ENCODE results near the gene AGPAT3. TPM values are rescaled to one million over a fixed set of nuclear protein-coding genes. Genes with fewer than 3 reads are reported as not detected.

The AGPAT3 gene
- total and polyA plus RNA-seq, 10 of the 15 experiments (the other 5 are each of a cell fraction or from before 2014, with no cell fraction given), result 1.2 to 110 (median 30.8) TPM

DNA sequence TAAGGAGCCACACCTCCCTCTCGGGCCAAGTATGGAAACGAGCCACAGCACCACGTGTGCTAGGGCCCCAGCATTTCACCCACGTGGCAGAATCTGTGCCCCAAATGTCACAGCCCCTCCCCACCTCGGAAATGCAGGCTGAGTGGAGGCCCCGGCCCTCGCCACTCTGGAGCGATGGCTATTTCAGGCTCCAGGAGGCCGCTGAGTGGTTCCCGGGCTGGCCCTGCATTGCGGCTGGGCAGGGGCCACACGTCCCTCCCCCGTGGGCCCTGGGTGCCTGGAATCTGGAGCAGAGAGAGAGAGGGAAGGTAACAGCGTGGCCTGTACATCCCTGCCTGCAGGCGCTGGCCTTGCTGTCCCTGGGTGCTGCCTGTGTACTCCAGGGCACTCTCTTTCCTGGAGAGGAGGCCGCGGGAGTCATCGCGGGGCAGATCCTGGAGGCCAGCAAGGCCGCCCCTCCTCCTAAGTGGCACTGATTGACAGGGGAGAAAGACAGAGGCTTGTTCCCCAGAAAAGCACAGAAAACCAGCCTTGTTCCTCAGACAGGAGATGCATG is 79.1 kb downstream of the AGPAT3 start:
- H3K4me3 ChIP-seq, result no peak overlapping the region
- ChIA-PET SMC1A (ENCODE audit: uncharacterized antibody, unreplicated experiment) (no interaction called here), CTCF (no interaction called here), RAD21 (ENCODE audit: unreplicated experiment) (no interaction called here), POLR2A (no interaction called here)
- peaks cover 7 to 20% of the 10 kb centered on the region in 2 experiments; a peak in 3 of 4 replicates for H3K36me3 ChIP-seq (ENCODE audit: control insufficient read depth in 2 of 2, insufficient read depth in 2 of 2, low read length in 1 of 2)
- H4K20me1 ChIP-seq (ENCODE audit: control insufficient read depth, insufficient read depth), result no peaks in the 10 kb centered on the region; the same call in 1 of the 2 replicates
- H3K9ac ChIP-seq (ENCODE audit: control insufficient read depth, insufficient read depth, low read length), result no peak overlapping the region
- H3K27ac ChIP-seq (ENCODE audit: control insufficient read depth, insufficient read depth), result no peak overlapping the region
- H3K27me3 ChIP-seq (replicated peaks in 1 of 2; ENCODE audit: control insufficient read depth in 2 of 2, insufficient read depth in 2 of 2, low read length in 1 of 2), result no peaks in the 10 kb centered on the region
- FAIRE-seq (no peak), ATAC-seq (no peak), DNase-seq (ENCODE audit: low read depth, low spot score) (no peak)
- in situ Hi-C loops (cut with MboI), result no loop called here
- TF ChIP-seq CBFB (IDR thresholded peaks at IDR 0.05; ENCODE audit: low read depth) (no peak), MYC (IDR thresholded peaks at IDR 0.05; ENCODE audit: insufficient read depth, insufficient read length, insufficient replicate concordance, low read length, severe bottlenecking) (no peak), EED (IDR thresholded peaks at IDR 0.05; ENCODE audit: low read depth) (no peak), TAF1 (IDR thresholded peaks at IDR 0.05; ENCODE audit: borderline replicate concordance, low read depth, low read length) (no peak), HDAC6 (IDR thresholded peaks at IDR 0.05; ENCODE audit: unreplicated experiment) (no peak), CREB1 (IDR thresholded peaks at IDR 0.05; ENCODE audit: low read depth) (no peak), BMI1 (IDR thresholded peaks at IDR 0.05; ENCODE audit: borderline replicate concordance) (no peak), BRCA1 (IDR thresholded peaks at IDR 0.05; ENCODE audit: low read depth, low read length) (no peak), ZSCAN29 (IDR thresholded peaks at IDR 0.05) (no peak), ZNF207 (IDR thresholded peaks at IDR 0.05; ENCODE audit: borderline replicate concordance) (no peak), BHLHE40 (IDR thresholded peaks at IDR 0.05; ENCODE audit: borderline replicate concordance in 1 of 2, low read depth in 2 of 2, low read length in 1 of 2) (no peak)
- TF ChIP-seq, protein P1, sequence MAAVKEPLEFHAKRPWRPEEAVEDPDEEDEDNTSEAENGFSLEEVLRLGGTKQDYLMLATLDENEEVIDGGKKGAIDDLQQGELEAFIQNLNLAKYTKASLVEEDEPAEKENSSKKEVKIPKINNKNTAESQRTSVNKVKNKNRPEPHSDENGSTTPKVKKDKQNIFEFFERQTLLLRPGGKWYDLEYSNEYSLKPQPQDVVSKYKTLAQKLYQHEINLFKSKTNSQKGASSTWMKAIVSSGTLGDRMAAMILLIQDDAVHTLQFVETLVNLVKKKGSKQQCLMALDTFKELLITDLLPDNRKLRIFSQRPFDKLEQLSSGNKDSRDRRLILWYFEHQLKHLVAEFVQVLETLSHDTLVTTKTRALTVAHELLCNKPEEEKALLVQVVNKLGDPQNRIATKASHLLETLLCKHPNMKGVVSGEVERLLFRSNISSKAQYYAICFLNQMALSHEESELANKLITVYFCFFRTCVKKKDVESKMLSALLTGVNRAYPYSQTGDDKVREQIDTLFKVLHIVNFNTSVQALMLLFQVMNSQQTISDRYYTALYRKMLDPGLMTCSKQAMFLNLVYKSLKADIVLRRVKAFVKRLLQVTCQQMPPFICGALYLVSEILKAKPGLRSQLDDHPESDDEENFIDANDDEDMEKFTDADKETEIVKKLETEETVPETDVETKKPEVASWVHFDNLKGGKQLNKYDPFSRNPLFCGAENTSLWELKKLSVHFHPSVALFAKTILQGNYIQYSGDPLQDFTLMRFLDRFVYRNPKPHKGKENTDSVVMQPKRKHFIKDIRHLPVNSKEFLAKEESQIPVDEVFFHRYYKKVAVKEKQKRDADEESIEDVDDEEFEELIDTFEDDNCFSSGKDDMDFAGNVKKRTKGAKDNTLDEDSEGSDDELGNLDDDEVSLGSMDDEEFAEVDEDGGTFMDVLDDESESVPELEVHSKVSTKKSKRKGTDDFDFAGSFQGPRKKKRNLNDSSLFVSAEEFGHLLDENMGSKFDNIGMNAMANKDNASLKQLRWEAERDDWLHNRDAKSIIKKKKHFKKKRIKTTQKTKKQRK (IDR thresholded peaks at IDR 0.05; ENCODE audit: low read depth, low read length), result no peak
- TF ChIP-seq, protein P2, sequence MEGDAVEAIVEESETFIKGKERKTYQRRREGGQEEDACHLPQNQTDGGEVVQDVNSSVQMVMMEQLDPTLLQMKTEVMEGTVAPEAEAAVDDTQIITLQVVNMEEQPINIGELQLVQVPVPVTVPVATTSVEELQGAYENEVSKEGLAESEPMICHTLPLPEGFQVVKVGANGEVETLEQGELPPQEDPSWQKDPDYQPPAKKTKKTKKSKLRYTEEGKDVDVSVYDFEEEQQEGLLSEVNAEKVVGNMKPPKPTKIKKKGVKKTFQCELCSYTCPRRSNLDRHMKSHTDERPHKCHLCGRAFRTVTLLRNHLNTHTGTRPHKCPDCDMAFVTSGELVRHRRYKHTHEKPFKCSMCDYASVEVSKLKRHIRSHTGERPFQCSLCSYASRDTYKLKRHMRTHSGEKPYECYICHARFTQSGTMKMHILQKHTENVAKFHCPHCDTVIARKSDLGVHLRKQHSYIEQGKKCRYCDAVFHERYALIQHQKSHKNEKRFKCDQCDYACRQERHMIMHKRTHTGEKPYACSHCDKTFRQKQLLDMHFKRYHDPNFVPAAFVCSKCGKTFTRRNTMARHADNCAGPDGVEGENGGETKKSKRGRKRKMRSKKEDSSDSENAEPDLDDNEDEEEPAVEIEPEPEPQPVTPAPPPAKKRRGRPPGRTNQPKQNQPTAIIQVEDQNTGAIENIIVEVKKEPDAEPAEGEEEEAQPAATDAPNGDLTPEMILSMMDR (IDR thresholded peaks at IDR 0.05 in 2 of 3, conservative IDR thresholded peaks at IDR 0.05 in 1 of 3; ENCODE audit: control insufficient read depth in 2 of 3, extremely low read depth in 1 of 3, insufficient read depth in 1 of 3, low read depth in 3 of 3, low read length in 3 of 3), result no peak
- TF ChIP-seq, protein P3, sequence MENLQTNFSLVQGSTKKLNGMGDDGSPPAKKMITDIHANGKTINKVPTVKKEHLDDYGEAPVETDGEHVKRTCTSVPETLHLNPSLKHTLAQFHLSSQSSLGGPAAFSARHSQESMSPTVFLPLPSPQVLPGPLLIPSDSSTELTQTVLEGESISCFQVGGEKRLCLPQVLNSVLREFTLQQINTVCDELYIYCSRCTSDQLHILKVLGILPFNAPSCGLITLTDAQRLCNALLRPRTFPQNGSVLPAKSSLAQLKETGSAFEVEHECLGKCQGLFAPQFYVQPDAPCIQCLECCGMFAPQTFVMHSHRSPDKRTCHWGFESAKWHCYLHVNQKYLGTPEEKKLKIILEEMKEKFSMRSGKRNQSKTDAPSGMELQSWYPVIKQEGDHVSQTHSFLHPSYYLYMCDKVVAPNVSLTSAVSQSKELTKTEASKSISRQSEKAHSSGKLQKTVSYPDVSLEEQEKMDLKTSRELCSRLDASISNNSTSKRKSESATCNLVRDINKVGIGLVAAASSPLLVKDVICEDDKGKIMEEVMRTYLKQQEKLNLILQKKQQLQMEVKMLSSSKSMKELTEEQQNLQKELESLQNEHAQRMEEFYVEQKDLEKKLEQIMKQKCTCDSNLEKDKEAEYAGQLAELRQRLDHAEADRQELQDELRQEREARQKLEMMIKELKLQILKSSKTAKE (IDR thresholded peaks at IDR 0.05; ENCODE audit: low read depth, poor library complexity, severe bottlenecking), result no peak
- intact Hi-C loops (cut with micrococcal nuclease; ENCODE audit: unreplicated experiment), result no loop called here
- H3K9me3 ChIP-seq (replicated peaks; ENCODE audit: control insufficient read depth, insufficient read depth, low read length), result peaks cover 10% of the 10 kb centered on the region; the same call in 2 of the 3 replicates
- WGBS (ENCODE audit: insufficient coverage, insufficient replicate concordance, low lambda C conversion rate, missing lambda C conversion rate), result 87% methylated on average over 20 of the region's 20 CpGs
- H3K4me1 ChIP-seq (ENCODE audit: control insufficient read depth, insufficient read depth, low read length), result peaks cover 7% of the 10 kb centered on the region
- peaks cover 29% of the 10 kb centered on the region for H3K79me2 ChIP-seq (ENCODE audit: control insufficient read depth, insufficient read depth, low read length)
- no peak overlapping the region for H3K4me2 ChIP-seq (ENCODE audit: control insufficient read depth, insufficient read depth)
- no TSS peak for BruUV-seq (replicated peaks)
- H2AFZ ChIP-seq (ENCODE audit: control insufficient read depth, low read depth, low read length), result no peak overlapping the region
